CD4-positive, alpha-beta T cell treated with Interleukin-15 for 1 hour (primary cell): ENCODE data around the gene ACAD9.
"Not testable (repeated sequence)": the region's sequence is repeated elsewhere in the genome, so short reads cannot be mapped to it uniquely, and the experiment has no call there.

Experiments used
- DNase-seq: peaks from one replicate; pipeline ENCODE4 v3.0.0-alpha.2; 2020

ACAD9 gene

GRCh38 chr3:128903501-128903900, 24.1 kb downstream of the ACAD9 start:
- no peak for DNase-seq

- no peak for DNase-seq
Measured at GRCh38 chr3:128906031-128906803, 26.8 kb downstream of the ACAD9 start.

- DNase-seq, result no peak
Measured at GRCh38 chr3:128906804-128907525, 27.5 kb downstream of the ACAD9 start.

- no peak for DNase-seq
Measured at GRCh38 chr3:128907706-128908445, 28.5 kb downstream of the ACAD9 start.

- no peak for DNase-seq
Measured at GRCh38 chr3:128908951-128909350, 29.5 kb downstream of the ACAD9 start.

- DNase-seq, result no peak
Measured at GRCh38 chr3:128910006-128910405, 30.6 kb downstream of the ACAD9 start.

- DNase-seq, result no peak
Measured at GRCh38 chr3:128911911-128912310, 32.5 kb downstream of the ACAD9 start.

- no peak for DNase-seq
Measured at GRCh38 chr3:128914966-128915645, 35.7 kb downstream of the ACAD9 start.

- DNase-seq, result no peak
Measured at GRCh38 chr3:128917291-128917690, 37.9 kb downstream of the ACAD9 start.

GRCh38 chr3:128919988-128920387, 40.6 kb downstream of the ACAD9 start:
- no peak for DNase-seq

- peak; percentile 36 for DNase-seq
Measured at GRCh38 chr3:128922804-128923459, 43.5 kb downstream of the ACAD9 start.

GRCh38 chr3:128923576-128923975, 44.2 kb downstream of the ACAD9 start:
- DNase-seq, result no peak

GRCh38 chr3:128923986-128924385, 44.6 kb downstream of the ACAD9 start:
- DNase-seq, result not testable (repeated sequence)

GRCh38 chr3:128929364-128929763, 49.9 kb downstream of the ACAD9 start:
- no peak for DNase-seq

GRCh38 chr3:128931046-128931445, 51.6 kb downstream of the ACAD9 start:
- no peak for DNase-seq

- DNase-seq, result no peak
Measured at GRCh38 chr3:128932516-128933212, 53.2 kb downstream of the ACAD9 start.

GRCh38 chr3:128933213-128933921, 53.9 kb downstream of the ACAD9 start:
- DNase-seq, result no peak

GRCh38 chr3:128933922-128934253, 54.5 kb downstream of the ACAD9 start:
- DNase-seq, result no peak

GRCh38 chr3:128935922-128936321, 56.5 kb downstream of the ACAD9 start:
- DNase-seq, result no peak

GRCh38 chr3:128936341-128936740, 56.9 kb downstream of the ACAD9 start:
- DNase-seq, result no peak

GRCh38 chr3:128940252-128940651, 60.8 kb downstream of the ACAD9 start:
- no peak for DNase-seq
